ENCODE results near the gene LRRC36. TPM values are rescaled to one million over a fixed set of nuclear protein-coding genes. Genes with fewer than 3 reads are reported as not detected.

Gene LRRC36
- total and polyA plus RNA-seq, 9 of the 15 experiments (the other 6 are each of a cell fraction or from before 2014, with no cell fraction given) = 0.09 to 0.40 (median 0.17) TPM; not detected in 1

GRCh38 chr16:67326115-67326471, 522 bp upstream of the LRRC36 start (continued):
- TF ChIP-seq ZBTB40 (IDR thresholded peaks at IDR 0.05) (peak; percentile 66), ZBTB40 (CRISPR knock-in tag; IDR thresholded peaks at IDR 0.05) (no peak), SREBF1 (IDR thresholded peaks at IDR 0.05; ENCODE audit: borderline replicate concordance, low read depth, low read length) (no peak), MIER1 (IDR thresholded peaks at IDR 0.05; ENCODE audit: low read depth) (0 out of 2 replicates have a peak, but pooled peaks have one; percentile 39)

Measured in K562 (cell line).